Prostate gland (tissue), 2 donors: Measurements from ENCODE around the gene PTPRM. TPM values are rescaled to one million over a fixed set of nuclear protein-coding genes. Genes with fewer than 3 reads are reported as not detected.

Experiments
- DNase-seq: peaks from one replicate; pipeline ENCODE4 v3.0.0-alpha.2; 2019; ENCODE audit warnings: low spot score
- H3K27ac ChIP-seq, 2 donors: fragments of 200-600 bp; sonication (generic); 2 replicates each; pipeline ENCODE4 v1.5.1; 2017 to 2019
- H3K27me3 ChIP-seq: fragments of 200-600 bp; sonication (generic); replicated peaks from 2 replicates; pipeline ENCODE4 v1.5.1; 2019; ENCODE audit not compliant: insufficient read depth
- H3K36me3 ChIP-seq, 2 donors: fragments of 200-600 bp; sonication (generic); 1 replicate in 1 of 2; 2 replicates in 1 of 2; pipeline versions ENCODE4 v1.5.1 to v1.8.1; 2017 to 2019
- H3K4me1 ChIP-seq: fragments of 200-600 bp; sonication (generic); replicated peaks from 2 replicates; pipeline ENCODE4 v1.5.1; 2019
- H3K4me3 ChIP-seq, 2 donors: fragments of 200-600 bp; sonication (generic); 2 replicates each; pipeline ENCODE4 v1.5.1; 2017 to 2019
- H3K9me3 ChIP-seq: fragments of 200-600 bp; sonication (generic); 2 replicates; pipeline ENCODE4 v1.5.1; 2017
- POLR2A ChIP-seq: fragments of 450-650 bp; IDR thresholded peaks from one replicate; pipeline ENCODE4 v1.6.1; 2016; ENCODE audit warnings: antibody characterized with exemption, mild to moderate bottlenecking
- POLR2AphosphoS5 ChIP-seq: sonication (generic); formaldehyde crosslinking; IDR thresholded peaks from one replicate; pipeline ENCODE4 v1.6.1; 2017; ENCODE audit warnings: antibody characterized with exemption
- WGBS: methylation state at CpG from one replicate; pipeline ENCODE4 v1.1.5; 2018; 5-methylcytosine and 5-hydroxymethylcytosine counted together
- intact Hi-C: fragments of 100-400 bp; cut with DNase I; formaldehyde crosslinking; loops from one replicate; pipeline ENCODE4 v1.14.2; 2022
- total RNA-seq, 2 donors: library from RNA; depleted of rRNA; stranded (reverse); fragments of >200 nt; gene quantifications; one replicate each; pipeline ENCODE4 v1.1.0, GENCODE V29; 2016
- TF ChIP-seq, protein P1 (sequence below), 4 experiments: fragments of 200-600 bp in 2 of 4; fragments of 450-650 bp in 2 of 4; sonication (generic) in 2 of 4; IDR thresholded peaks; 1 replicate in 3 of 4; 2 replicates in 1 of 4; pipeline ENCODE4 v1.5.1; 2016 to 2019; ENCODE audit warnings: antibody characterized with exemption in 4 of 4, mild to moderate bottlenecking in 2 of 4, moderate library complexity in 2 of 4

Gene PTPRM
- total RNA-seq, 2 donors from 2014 or later, result 32.9 to 92.6 TPM

DNA sequence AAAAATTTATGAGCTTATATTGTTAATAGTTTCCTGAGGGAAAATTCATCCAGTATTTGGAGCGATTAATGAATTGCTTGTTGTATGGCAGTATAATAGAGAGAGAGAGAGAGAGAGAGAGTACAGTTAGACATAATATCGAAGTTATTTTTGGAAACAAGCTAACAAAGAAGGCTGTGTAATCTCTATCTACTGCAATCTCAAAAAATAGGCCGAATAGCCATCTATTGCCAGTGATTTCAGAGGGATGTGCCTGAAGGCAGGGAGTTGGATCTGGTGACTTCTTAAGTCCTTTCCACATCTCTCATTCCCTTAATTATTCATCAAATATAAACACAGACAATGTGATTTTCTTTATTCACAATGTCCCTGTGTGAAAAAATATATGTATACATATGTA lies 609.0 kb downstream of the PTPRM start:
- 49% methylated on average over 3 of the region's 3 CpGs for WGBS
- Histone ChIP-seq H3K9me3 (no peaks in the 10 kb centered on the region), H3K4me3 (no peak overlapping the region), H3K27ac (no peak overlapping the region), H3K4me1 (no peaks in the 10 kb centered on the region), H3K36me3 (no peaks in the 10 kb centered on the region), H3K27me3 (no peaks in the 10 kb centered on the region)
- TF ChIP-seq, protein P1, sequence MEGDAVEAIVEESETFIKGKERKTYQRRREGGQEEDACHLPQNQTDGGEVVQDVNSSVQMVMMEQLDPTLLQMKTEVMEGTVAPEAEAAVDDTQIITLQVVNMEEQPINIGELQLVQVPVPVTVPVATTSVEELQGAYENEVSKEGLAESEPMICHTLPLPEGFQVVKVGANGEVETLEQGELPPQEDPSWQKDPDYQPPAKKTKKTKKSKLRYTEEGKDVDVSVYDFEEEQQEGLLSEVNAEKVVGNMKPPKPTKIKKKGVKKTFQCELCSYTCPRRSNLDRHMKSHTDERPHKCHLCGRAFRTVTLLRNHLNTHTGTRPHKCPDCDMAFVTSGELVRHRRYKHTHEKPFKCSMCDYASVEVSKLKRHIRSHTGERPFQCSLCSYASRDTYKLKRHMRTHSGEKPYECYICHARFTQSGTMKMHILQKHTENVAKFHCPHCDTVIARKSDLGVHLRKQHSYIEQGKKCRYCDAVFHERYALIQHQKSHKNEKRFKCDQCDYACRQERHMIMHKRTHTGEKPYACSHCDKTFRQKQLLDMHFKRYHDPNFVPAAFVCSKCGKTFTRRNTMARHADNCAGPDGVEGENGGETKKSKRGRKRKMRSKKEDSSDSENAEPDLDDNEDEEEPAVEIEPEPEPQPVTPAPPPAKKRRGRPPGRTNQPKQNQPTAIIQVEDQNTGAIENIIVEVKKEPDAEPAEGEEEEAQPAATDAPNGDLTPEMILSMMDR (IDR thresholded peaks at IDR 0.05), result no peak
- TF ChIP-seq POLR2AphosphoS5 (no peak), POLR2A (no peak)
- intact Hi-C loops, result no loop called here
- DNase-seq, result no peak

DNA sequence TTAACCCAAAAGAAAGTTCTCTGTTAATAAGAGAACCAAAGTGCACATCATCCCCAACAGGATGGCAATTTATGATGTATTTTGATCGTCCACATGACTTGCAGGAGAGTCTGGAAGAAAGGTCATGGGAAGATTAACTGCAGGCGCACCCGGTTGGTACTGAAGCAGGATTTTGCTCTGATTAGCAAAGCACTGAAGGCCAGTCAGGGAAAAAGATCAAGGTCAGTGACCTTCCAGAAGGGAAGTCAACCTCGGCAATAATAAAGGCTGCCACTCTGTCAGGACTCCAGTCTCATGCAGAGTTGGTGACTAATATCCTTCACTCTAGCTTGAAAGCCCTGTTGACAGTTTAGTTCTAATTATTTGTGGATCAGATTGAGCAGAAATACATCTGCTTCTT lies 609.4 kb downstream of the PTPRM start:
- H3K27ac ChIP-seq, result no peak overlapping the region
- no peak for DNase-seq

DNA sequence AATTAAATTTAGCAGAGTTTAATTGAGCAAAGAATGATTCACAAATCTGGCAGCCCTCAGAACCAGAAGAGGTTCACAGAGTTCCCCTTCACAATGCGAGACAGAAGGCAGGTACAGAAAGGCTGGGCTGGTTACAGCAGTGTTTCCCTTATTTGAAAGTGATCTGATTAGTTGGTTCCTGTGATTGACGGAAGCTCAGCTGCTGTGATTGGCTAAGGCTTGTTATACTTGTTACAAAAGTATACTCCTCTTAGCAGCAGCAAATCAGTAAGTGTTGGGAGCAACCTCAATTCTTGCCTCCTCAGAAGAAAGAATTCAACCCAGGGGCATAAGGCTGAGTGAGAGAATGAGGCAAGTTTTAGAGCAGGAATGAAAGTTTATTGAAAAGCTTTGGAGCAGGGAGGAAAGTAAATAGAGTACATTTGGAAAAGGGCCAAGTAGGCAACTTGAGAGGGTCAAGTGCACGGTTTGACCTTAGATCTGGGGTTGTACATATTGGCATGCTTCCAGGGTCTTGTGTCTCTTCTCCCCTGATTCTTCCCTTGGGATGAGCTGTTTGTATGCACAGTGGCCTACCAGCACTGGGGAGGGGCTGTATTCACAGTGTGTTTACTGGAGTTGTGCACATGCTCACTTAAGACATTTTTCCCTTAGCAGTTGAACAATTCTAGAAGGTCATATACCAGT lies 610.4 kb downstream of the PTPRM start:
- no peaks in the 10 kb centered on the region for H3K36me3 ChIP-seq
- H3K9me3 ChIP-seq, result no peaks in the 10 kb centered on the region
- DNase-seq, result no peak
- no peaks in the 10 kb centered on the region for H3K27me3 ChIP-seq
- no peak overlapping the region for H3K27ac ChIP-seq
- no peaks in the 10 kb centered on the region for H3K4me1 ChIP-seq
- intact Hi-C loops, result no loop called here
- no peak overlapping the region for H3K4me3 ChIP-seq
- 39% methylated on average over 3 of the region's 3 CpGs for WGBS
- TF ChIP-seq POLR2AphosphoS5 (no peak), POLR2A (no peak)
- TF ChIP-seq, protein P1 (IDR thresholded peaks at IDR 0.05), result no peak

More for the DNA sequence above, 609.4 kb downstream of the PTPRM start:
- Histone ChIP-seq H3K36me3 (no peaks in the 10 kb centered on the region), H3K9me3 (no peaks in the 10 kb centered on the region), H3K27me3 (no peaks in the 10 kb centered on the region), H3K4me1 (no peaks in the 10 kb centered on the region), H3K4me3 (no peak overlapping the region)
- TF ChIP-seq POLR2A (no peak), POLR2AphosphoS5 (no peak)
- TF ChIP-seq, protein P1 (IDR thresholded peaks at IDR 0.05), result no peak
- intact Hi-C loops, result no loop called here
- 77% methylated on average over 4 of the region's 4 CpGs for WGBS

DNA sequence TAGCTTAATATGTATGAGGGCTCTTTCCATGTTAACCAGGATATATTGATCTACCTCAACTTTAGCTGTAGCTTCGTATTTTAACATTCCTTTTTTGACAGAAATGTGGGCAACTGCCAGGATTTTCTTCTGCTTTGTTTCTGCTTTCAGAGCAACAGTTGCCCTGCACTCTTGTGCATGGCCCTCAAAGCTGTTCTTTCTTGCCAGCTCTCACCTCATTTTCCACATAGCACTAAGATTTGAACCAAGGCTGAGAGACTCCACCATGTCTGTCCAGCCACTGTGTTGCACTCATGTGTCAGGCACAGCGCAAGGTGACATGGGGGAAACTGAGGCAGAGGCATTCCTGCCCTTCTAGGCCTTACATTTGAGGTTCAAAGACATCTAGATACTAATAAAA lies 619.3 kb downstream of the PTPRM start:
- DNase-seq, result no peak
- H3K27ac ChIP-seq, result no peak overlapping the region
- no peaks in the 10 kb centered on the region for H3K36me3 ChIP-seq
- WGBS, result 95% methylated on average over 2 of the region's 2 CpGs
- no peaks in the 10 kb centered on the region for H3K4me1 ChIP-seq
- TF ChIP-seq, protein P1 (IDR thresholded peaks at IDR 0.05), result no peak
- TF ChIP-seq POLR2A, result no peak
- TF ChIP-seq POLR2AphosphoS5, result no peak
- H3K27me3 ChIP-seq, result no peaks in the 10 kb centered on the region
- intact Hi-C loops, result no loop called here
- H3K9me3 ChIP-seq, result no peaks in the 10 kb centered on the region
- no peak overlapping the region for H3K4me3 ChIP-seq

DNA sequence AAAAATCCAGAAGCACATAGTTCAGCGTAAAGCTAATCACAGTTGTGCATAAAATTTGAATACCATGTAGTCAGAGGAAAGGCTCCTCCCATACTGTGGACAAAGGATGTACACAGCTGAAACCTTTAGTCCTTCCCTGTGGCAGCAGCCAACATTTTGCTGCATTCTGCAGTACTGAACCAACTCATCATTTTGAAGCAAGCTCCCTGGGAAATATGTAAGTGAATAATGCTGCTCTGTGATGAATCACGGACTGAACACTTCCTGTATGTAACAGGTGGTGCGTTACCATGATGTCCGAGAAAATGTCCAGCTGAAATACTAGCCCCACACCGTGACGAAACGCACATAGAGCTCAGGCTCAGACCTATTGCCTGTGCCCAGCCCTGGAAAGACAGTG lies 621.1 kb downstream of the PTPRM start:
- no peaks in the 10 kb centered on the region for H3K4me1 ChIP-seq
- intact Hi-C loops, result no loop called here
- no peaks in the 10 kb centered on the region for H3K36me3 ChIP-seq
- no peaks in the 10 kb centered on the region for H3K9me3 ChIP-seq
- DNase-seq, result no peak
- no peaks in the 10 kb centered on the region for H3K27me3 ChIP-seq
- WGBS, result 93% methylated on average over 7 of the region's 7 CpGs
- TF ChIP-seq POLR2AphosphoS5 (no peak), POLR2A (no peak)
- TF ChIP-seq, protein P1 (IDR thresholded peaks at IDR 0.05), result no peak
- H3K4me3 ChIP-seq, result no peak overlapping the region
- no peak overlapping the region for H3K27ac ChIP-seq
